GM12878 (cell line): ENCODE results near the gene VPS13C. TPM values are rescaled to one million over a fixed set of nuclear protein-coding genes. Genes with fewer than 3 reads are reported as not detected.

Experiments
- ATAC-seq: fragments of 200-7000 bp; cut with Tn5 transposase; 3 replicates; pipeline ENCODE4 v1.9.1; 2020; ENCODE audit warnings: mild to moderate bottlenecking, moderate library complexity
- BruUV-seq: library from RNA; stranded (reverse); fragments of 400-500 nt; replicated peaks from 2 replicates; lab custom pipeline; 2021; lab: Mats Ljungman, UMichigan
- CTCF ChIA-PET: fragments of 300-600 bp; sonication (Branson Sonifier 250); formaldehyde crosslinking; extraction: SDS; loops from one replicate; lab custom pipeline; 2021; ENCODE audit warnings: inconsistent platforms; lab: Yijun Ruan, JAX
- POLR2A ChIA-PET: fragments of 350-600 bp; formaldehyde crosslinking; extraction: SDS; loops from one replicate; lab custom pipeline; 2021; ENCODE audit warnings: inconsistent platforms; lab: Charles Lee
- RAD21 ChIA-PET: fragments of 300-600 bp; sonication (Branson Sonifier 250); formaldehyde crosslinking; loops from one replicate; lab custom pipeline; 2023; ENCODE audit warnings: antibody characterized with exemption; ENCODE audit not compliant: unreplicated experiment; lab: Charles Lee
- SMC1A ChIA-PET: fragments of 300-600 bp; sonication (Branson Sonifier 250); formaldehyde crosslinking; loops from one replicate; lab custom pipeline; 2023; ENCODE audit not compliant: unreplicated experiment, uncharacterized antibody; lab: Charles Lee
- DNase-seq: peaks from one replicate; pipeline ENCODE4 v3.0.0-alpha.2; 2011; ENCODE audit warnings: low read depth, low spot score
- FAIRE-seq: peaks from 3 replicates; lab custom pipeline; 2011; peaks lifted over from hg19 to GRCh38; lab: Jason Lieb, UNC
- H2AFZ ChIP-seq: 2 replicates; pipeline ENCODE4 v1.6.0; 2011; ENCODE audit warnings: low read depth, low read length, control low read depth; ENCODE audit not compliant: control insufficient read depth
- H3K27ac ChIP-seq: 2 replicates; pipeline ENCODE4 v1.5.1; 2011; ENCODE audit warnings: control low read depth; ENCODE audit not compliant: control insufficient read depth, insufficient read depth
- H3K27me3 ChIP-seq, 2 experiments: replicated peaks in 1 of 2; 2 replicates each; pipeline versions ENCODE4 v1.6.0 to v1.6.1; 2011; ENCODE audit warnings: low read length in 1 of 2; ENCODE audit not compliant: control insufficient read depth in 2 of 2, insufficient read depth in 2 of 2
- H3K36me3 ChIP-seq, 2 experiments: 2 replicates each; pipeline ENCODE4 v1.5.1; 2011; ENCODE audit warnings: low read length in 1 of 2; ENCODE audit not compliant: control insufficient read depth in 2 of 2, insufficient read depth in 2 of 2
- H3K4me1 ChIP-seq: 2 replicates; pipeline ENCODE4 v1.6.1; 2011; ENCODE audit warnings: mild to moderate bottlenecking, low read length, moderate library complexity, mixed read lengths; ENCODE audit not compliant: control insufficient read depth, insufficient read depth
- H3K4me2 ChIP-seq: 2 replicates; pipeline ENCODE4 v1.6.0; 2011; ENCODE audit warnings: control low read depth; ENCODE audit not compliant: control insufficient read depth, insufficient read depth
- H3K4me3 ChIP-seq: fragments of 200-600 bp; sonication (generic); 2 replicates; pipeline ENCODE4 v1.5.1; 2016
- H3K79me2 ChIP-seq: 2 replicates; pipeline ENCODE4 v1.6.0; 2011; ENCODE audit warnings: low read length; ENCODE audit not compliant: control insufficient read depth, insufficient read depth
- H3K9ac ChIP-seq: 2 replicates; pipeline ENCODE4 v1.8.0; 2011; ENCODE audit warnings: low read length, control low read depth, mixed read lengths; ENCODE audit not compliant: control insufficient read depth, insufficient read depth
- H3K9me3 ChIP-seq: replicated peaks from 3 replicates; pipeline ENCODE4 v1.5.1; 2011; ENCODE audit warnings: mild to moderate bottlenecking, low read length; ENCODE audit not compliant: control insufficient read depth, insufficient read depth
- H4K20me1 ChIP-seq: 2 replicates; pipeline ENCODE4 v1.6.0; 2011; ENCODE audit not compliant: control insufficient read depth, insufficient read depth
- BCL11A ChIP-seq: IDR thresholded peaks from 2 replicates; pipeline ENCODE4 v1.6.1; 2011; ENCODE audit warnings: low read depth, low read length
- HDAC2 ChIP-seq: fragments of 200-600 bp; sonication (generic); IDR thresholded peaks from 2 replicates; pipeline ENCODE4 v1.6.1; 2017
- MEF2A ChIP-seq: IDR thresholded peaks from 2 replicates; pipeline ENCODE4 v1.6.1; 2011; ENCODE audit warnings: low read depth, mild to moderate bottlenecking, low read length, moderate library complexity; ENCODE audit not compliant: insufficient read depth
- MLLT1 ChIP-seq: fragments of 450-650 bp; IDR thresholded peaks from 2 replicates; pipeline ENCODE4 v1.6.1; 2016; ENCODE audit warnings: mild to moderate bottlenecking
- NFXL1 ChIP-seq: fragments of 450-650 bp; IDR thresholded peaks from 2 replicates; pipeline ENCODE4 v1.6.1; 2017; ENCODE audit warnings: antibody characterized with exemption, mild to moderate bottlenecking, borderline replicate concordance
- POLR2A ChIP-seq: IDR thresholded peaks from 2 replicates; pipeline ENCODE4 v1.6.1; 2011; ENCODE audit warnings: low read depth, mild to moderate bottlenecking, low read length
- POU2F2 ChIP-seq: IDR thresholded peaks from 3 replicates; pipeline ENCODE4 v1.6.1; 2011; ENCODE audit warnings: low read depth, mild to moderate bottlenecking, low read length, borderline replicate concordance
- RELA ChIP-seq: fragments of 450-650 bp; IDR thresholded peaks from 2 replicates; pipeline ENCODE4 v1.8.0; 2014; ENCODE audit warnings: borderline replicate concordance; ENCODE audit not compliant: partially characterized antibody
- SP1 ChIP-seq: IDR thresholded peaks from one replicate; pipeline ENCODE4 v1.6.1; 2011; ENCODE audit warnings: low read depth, low read length
- SREBF2 ChIP-seq: IDR thresholded peaks from 2 replicates; pipeline ENCODE4 v1.6.1; 2012; ENCODE audit warnings: mild to moderate bottlenecking, low read length
- STAT1 ChIP-seq: fragments of 450-650 bp; conservative IDR thresholded peaks from 2 replicates; pipeline ENCODE4 v1.6.1; 2014; ENCODE audit warnings: antibody characterized with exemption, mild to moderate bottlenecking
- STAT3 ChIP-seq: IDR thresholded peaks from 2 replicates; pipeline ENCODE4 v1.6.1; 2011; ENCODE audit warnings: low read depth, low read length, improper control_type of control experiment
- TCF12 ChIP-seq: IDR thresholded peaks from 2 replicates; pipeline ENCODE4 v1.6.1; 2011; ENCODE audit warnings: low read depth, mild to moderate bottlenecking, low read length
- TCF7 ChIP-seq: IDR thresholded peaks from 2 replicates; pipeline ENCODE4 v1.6.1; 2014; ENCODE audit warnings: antibody characterized with exemption, borderline replicate concordance
- USF1 ChIP-seq: IDR thresholded peaks from 2 replicates; pipeline ENCODE4 v1.6.1; 2011; ENCODE audit warnings: borderline replicate concordance, low read depth, mild to moderate bottlenecking, moderate library complexity, mixed read lengths, low read length; ENCODE audit not compliant: insufficient read depth; ENCODE audit errors: extremely low read length
- YBX1 ChIP-seq: fragments of 450-650 bp; IDR thresholded peaks from 2 replicates; pipeline ENCODE4 v1.6.1; 2016; ENCODE audit warnings: antibody characterized with exemption
- ZNF207 ChIP-seq: fragments of 450-650 bp; IDR thresholded peaks from 2 replicates; pipeline ENCODE4 v1.6.1; 2014; ENCODE audit warnings: antibody characterized with exemption, mild to moderate bottlenecking, borderline replicate concordance
- ZNF622 ChIP-seq: fragments of 450-650 bp; IDR thresholded peaks from 2 replicates; pipeline ENCODE4 v1.6.1; 2017; ENCODE audit warnings: mild to moderate bottlenecking, inconsistent platforms
- ZZZ3 ChIP-seq: IDR thresholded peaks from 2 replicates; pipeline ENCODE4 v1.6.1; 2011; ENCODE audit warnings: low read depth; ENCODE audit not compliant: control insufficient read depth, insufficient read length
- WGBS: methylation state at CpG from one replicate; pipeline ENCODE4 v1.1.6; 2016; ENCODE audit warnings: low lambda C conversion rate; ENCODE audit not compliant: insufficient replicate concordance, insufficient coverage; ENCODE audit errors: missing lambda C conversion rate; 5-methylcytosine and 5-hydroxymethylcytosine counted together
- in situ Hi-C: fragments of 300-500 bp; cut with MboI; formaldehyde crosslinking; loops from 9 replicates; pipeline ENCODE4 v1.14.3; 2018; ENCODE audit warnings: mixed read lengths
- intact Hi-C: fragments of 100-400 bp; cut with micrococcal nuclease; formaldehyde crosslinking; loops from one replicate; pipeline ENCODE4 v1.14.2; 2022; ENCODE audit not compliant: unreplicated experiment
- polyA plus RNA-seq, 11 experiments: library from polyadenylated mRNA; depleted of rRNA in 4 of 11; unstranded in 6 of 11; stranded (reverse) in 5 of 11; fragments of >200 nt; fragmentation: Nextera tagmentation in 4 of 11; fragmentation: Illumina TruSeq in 1 of 11; extraction: Ambion mirVana in 4 of 11; extraction: Trizol in 1 of 11; gene quantifications; 1 replicate in 1 of 11; 2 replicates in 10 of 11; pipeline versions ENCODE4 v1.2.1 to v1.2.3, GENCODE V29; 2011 to 2016; ENCODE audit warnings: inconsistent platforms in 2 of 11, missing spikeins in 2 of 11, low read depth in 1 of 11
- total RNA-seq, 4 experiments: library from RNA; depleted of rRNA in 3 of 4; stranded (reverse); fragments of >200 nt in 3 of 4; fragmentation: Illumina TruSeq in 1 of 4; extraction: Trizol in 1 of 4; gene quantifications; 2 replicates each; pipeline versions ENCODE4 v1.2.1 to v1.2.3, GENCODE V29; 2013 to 2021
- TF ChIP-seq, protein P1 (sequence below): fragments of 450-650 bp; IDR thresholded peaks from 2 replicates; pipeline ENCODE4 v1.6.1; 2016; ENCODE audit warnings: mild to moderate bottlenecking

VPS13C gene
- total and polyA plus RNA-seq, 10 of the 15 experiments (the other 5 are each of a cell fraction or from before 2014, with no cell fraction given) = 9.3 to 53.1 (median 31.8) TPM

- BruUV-seq = no TSS peak
- SMC1A ChIA-PET = interaction anchor here (0.8 to 1.2 kb wide), 2 partner anchors 27 to 39 kb away, joined by 3 read pairs; no protein-coding TSS in a partner anchor
- FAIRE-seq (no peak), DNase-seq (no peak), ATAC-seq (no peak)
- Histone ChIP-seq H3K27ac (no peak overlapping the region), H3K4me3 (no peak overlapping the region), H3K9me3 (no peaks in the 10 kb centered on the region), H3K4me1 (no peaks in the 10 kb centered on the region), H3K36me3 (no peaks in the 10 kb centered on the region; a peak in 1 of 4 replicates), H2AFZ (no peak overlapping the region), H3K79me2 (no peaks in the 10 kb centered on the region), H3K27me3 (no peaks in the 10 kb centered on the region), H3K4me2 (no peak overlapping the region), H4K20me1 (no peaks in the 10 kb centered on the region), H3K9ac (no peak overlapping the region)
- intact Hi-C loops (no loop called here), in situ Hi-C loops (no loop called here)
- TF ChIP-seq MEF2A = no peak
- no peak for TF ChIP-seq TCF7
- no peak for TF ChIP-seq ZNF622
- TF ChIP-seq USF1 = no peak
- no peak for TF ChIP-seq TCF12
- no peak for TF ChIP-seq HDAC2
- no peak for TF ChIP-seq STAT1
- no peak for TF ChIP-seq POU2F2
- no peak for TF ChIP-seq SREBF2
- TF ChIP-seq YBX1 = no peak
- TF ChIP-seq MLLT1 = no peak
- TF ChIP-seq NFXL1 = no peak
- no peak for TF ChIP-seq SP1
- TF ChIP-seq ZNF207 = no peak
- TF ChIP-seq BCL11A = no peak
- no peak for TF ChIP-seq POLR2A
- TF ChIP-seq STAT3 = no peak
- TF ChIP-seq, protein P1, sequence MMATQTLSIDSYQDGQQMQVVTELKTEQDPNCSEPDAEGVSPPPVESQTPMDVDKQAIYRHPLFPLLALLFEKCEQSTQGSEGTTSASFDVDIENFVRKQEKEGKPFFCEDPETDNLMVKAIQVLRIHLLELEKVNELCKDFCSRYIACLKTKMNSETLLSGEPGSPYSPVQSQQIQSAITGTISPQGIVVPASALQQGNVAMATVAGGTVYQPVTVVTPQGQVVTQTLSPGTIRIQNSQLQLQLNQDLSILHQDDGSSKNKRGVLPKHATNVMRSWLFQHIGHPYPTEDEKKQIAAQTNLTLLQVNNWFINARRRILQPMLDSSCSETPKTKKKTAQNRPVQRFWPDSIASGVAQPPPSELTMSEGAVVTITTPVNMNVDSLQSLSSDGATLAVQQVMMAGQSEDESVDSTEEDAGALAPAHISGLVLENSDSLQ = no peak
- TF ChIP-seq ZZZ3 = no peak
- no peak for TF ChIP-seq RELA
- CTCF ChIA-PET = interaction anchor here (1.1 to 2.7 kb wide), 3 partner anchors 8 to 180 kb away, joined by 3 to 6 read pairs (median 5); partner anchors contain the start of gene VPS13C
- 79% methylated on average over 5 of the region's 5 CpGs for WGBS
- RAD21 ChIA-PET = no interaction called here
- POLR2A ChIA-PET = no interaction called here
These were observed 180.2 kb downstream of the VPS13C start for GRCh38 chr15:61880084-61880483.
